H9 (cell line): ENCODE data around the gene SHANK3. TPM values are rescaled to one million over a fixed set of nuclear protein-coding genes. Genes with fewer than 3 reads are reported as not detected.

Source experiments
- DNase-seq: peaks from one replicate; pipeline ENCODE4 v3.0.0-alpha.2; 2017
- H2AFZ ChIP-seq: one replicate; pipeline ENCODE4 v1.6.1; 2013; ENCODE audit warnings: mild to moderate bottlenecking, low read length, control low read depth, moderate library complexity
- H2AK5ac ChIP-seq: 2 replicates; pipeline ENCODE4 v1.6.1; 2013; ENCODE audit warnings: low read length, control low read depth, mixed read lengths; ENCODE audit not compliant: insufficient read length
- H2BK120ac ChIP-seq: one replicate; pipeline ENCODE4 v1.6.1; 2013; ENCODE audit warnings: low read depth, mild to moderate bottlenecking, low read length, control low read depth, inconsistent platforms; ENCODE audit not compliant: poor library complexity, severe bottlenecking
- H2BK12ac ChIP-seq: 2 replicates; pipeline ENCODE4 v1.6.1; 2013; ENCODE audit warnings: low read length, control low read depth, mixed read lengths, low read depth; ENCODE audit not compliant: insufficient read length
- H2BK15ac ChIP-seq: 2 replicates; pipeline ENCODE4 v1.6.1; 2013; ENCODE audit warnings: low read depth, low read length, control low read depth
- H2BK20ac ChIP-seq: one replicate; pipeline ENCODE4 v1.6.1; 2013; ENCODE audit warnings: low read depth, mild to moderate bottlenecking, low read length, control low read depth, inconsistent platforms; ENCODE audit not compliant: poor library complexity, severe bottlenecking
- H2BK5ac ChIP-seq: 2 replicates; pipeline ENCODE4 v1.6.1; 2013; ENCODE audit warnings: low read length, control low read depth, mixed read lengths; ENCODE audit not compliant: insufficient read length
- H3K14ac ChIP-seq: 2 replicates; pipeline ENCODE4 v1.6.1; 2013; ENCODE audit warnings: low read length, control low read depth; ENCODE audit not compliant: insufficient read depth
- H3K18ac ChIP-seq: 2 replicates; pipeline ENCODE4 v1.6.1; 2013; ENCODE audit warnings: low read depth, mild to moderate bottlenecking, mixed read lengths, low read length, control low read depth; ENCODE audit not compliant: insufficient read length
- H3K23ac ChIP-seq: 2 replicates; pipeline ENCODE4 v1.6.1; 2013; ENCODE audit warnings: low read length, control low read depth, mixed read lengths, low read depth; ENCODE audit not compliant: insufficient read length
- H3K23me2 ChIP-seq: 2 replicates; pipeline ENCODE4 v1.6.1; 2013; ENCODE audit warnings: low read depth, mild to moderate bottlenecking, mixed read lengths, low read length, control low read depth; ENCODE audit not compliant: insufficient read length, poor library complexity, severe bottlenecking
- H3K27ac ChIP-seq: 2 replicates; pipeline ENCODE4 v1.5.1; 2013; ENCODE audit warnings: low read length, control low read depth, mixed read lengths, low read depth; ENCODE audit not compliant: insufficient read length
- H3K27me3 ChIP-seq: 2 replicates; pipeline ENCODE4 v1.6.1; 2013; ENCODE audit warnings: low read length, control low read depth, inconsistent platforms; ENCODE audit not compliant: insufficient read depth
- H3K4ac ChIP-seq: 2 replicates; pipeline ENCODE4 v1.6.1; 2013; ENCODE audit warnings: low read depth, mild to moderate bottlenecking, control low read depth, inconsistent platforms, low read length, moderate library complexity
- H3K4me1 ChIP-seq: 2 replicates; pipeline ENCODE4 v1.6.1; 2013; ENCODE audit warnings: low read length, control low read depth, inconsistent platforms; ENCODE audit not compliant: insufficient read depth
- H3K4me2 ChIP-seq: 2 replicates; pipeline ENCODE4 v1.6.1; 2013; ENCODE audit warnings: low read length, control low read depth, mixed read lengths; ENCODE audit not compliant: insufficient read length, insufficient read depth
- H3K56ac ChIP-seq: 2 replicates; pipeline ENCODE4 v1.6.1; 2013; ENCODE audit warnings: low read depth, mild to moderate bottlenecking, mixed read lengths, low read length, control low read depth; ENCODE audit not compliant: insufficient read length
- H3K79me1 ChIP-seq: 2 replicates; pipeline ENCODE4 v1.6.1; 2013; ENCODE audit warnings: low read depth, mild to moderate bottlenecking, moderate library complexity, low read length, control low read depth, inconsistent platforms; ENCODE audit not compliant: insufficient read depth, poor library complexity, severe bottlenecking
- H3K79me2 ChIP-seq: 2 replicates; pipeline ENCODE4 v1.6.1; 2013; ENCODE audit warnings: low read length, control low read depth, inconsistent platforms; ENCODE audit not compliant: insufficient read depth
- H3K9ac ChIP-seq: 2 replicates; pipeline ENCODE4 v1.6.1; 2013; ENCODE audit warnings: low read length, control low read depth, mixed read lengths; ENCODE audit not compliant: insufficient read length; ENCODE audit errors: extremely low read depth
- H3K9me3 ChIP-seq: one replicate; pipeline ENCODE4 v1.6.1; 2013; ENCODE audit warnings: low read depth, low read length, inconsistent platforms; ENCODE audit not compliant: control insufficient read depth
- H3T11ph ChIP-seq: one replicate; pipeline ENCODE4 v1.6.1; 2013; ENCODE audit warnings: mild to moderate bottlenecking, low read length, control low read depth, inconsistent platforms
- H4K20me1 ChIP-seq: one replicate; pipeline ENCODE4 v1.6.1; 2013; ENCODE audit not compliant: control insufficient read depth, insufficient read length, insufficient read depth
- H4K5ac ChIP-seq: 2 replicates; pipeline ENCODE4 v1.6.1; 2013; ENCODE audit warnings: low read depth, mild to moderate bottlenecking, mixed read lengths, low read length, control low read depth; ENCODE audit not compliant: insufficient read length
- H4K8ac ChIP-seq: replicated peaks from 2 replicates; pipeline ENCODE4 v1.6.1; 2013; ENCODE audit warnings: low read length, control low read depth, mixed read lengths, low read depth; ENCODE audit not compliant: insufficient read length
- H4K91ac ChIP-seq: 2 replicates; pipeline ENCODE4 v1.6.1; 2013; ENCODE audit warnings: low read depth, mild to moderate bottlenecking, moderate library complexity, mixed read lengths, low read length, control low read depth; ENCODE audit not compliant: insufficient read length
- H3K27ac Mint-ChIP-seq, 3 experiments: 2 replicates in 2 of 3; 3 replicates in 1 of 3; pipeline ENCODE4 v1.8.0; 2020 to 2021; ENCODE audit warnings: mixed read lengths in 3 of 3, mild to moderate bottlenecking in 1 of 3, moderate library complexity in 1 of 3
- H3K27me3 Mint-ChIP-seq: 2 replicates; pipeline ENCODE4 v1.8.0; 2021; ENCODE audit warnings: low read depth, mild to moderate bottlenecking, moderate library complexity, mixed read lengths
- H3K36me3 Mint-ChIP-seq, 3 experiments: 2 replicates in 2 of 3; 3 replicates in 1 of 3; pipeline ENCODE4 v1.8.0; 2020 to 2021; ENCODE audit warnings: low read depth in 3 of 3, mixed read lengths in 3 of 3; ENCODE audit not compliant: insufficient read depth in 1 of 3
- H3K4me1 Mint-ChIP-seq, 2 experiments: 2 replicates each; pipeline ENCODE4 v1.8.0; 2020; ENCODE audit warnings: mixed read lengths in 2 of 2
- H3K4me3 Mint-ChIP-seq, 2 experiments: 2 replicates in 1 of 2; 3 replicates in 1 of 2; pipeline ENCODE4 v1.8.0; 2020 to 2021; ENCODE audit warnings: mild to moderate bottlenecking in 2 of 2, mixed read lengths in 2 of 2, moderate library complexity in 1 of 2
- H3K9me3 Mint-ChIP-seq, 2 experiments: 2 replicates in 1 of 2; 3 replicates in 1 of 2; pipeline ENCODE4 v1.8.0; 2020; ENCODE audit warnings: mild to moderate bottlenecking in 2 of 2, mixed read lengths in 2 of 2, moderate library complexity in 1 of 2
- CTCF ChIP-seq: fragments of 200-600 bp; sonication (generic); conservative IDR thresholded peaks from 3 replicates; pipeline ENCODE4 v1.8.0; 2021; ENCODE audit warnings: antibody characterized with exemption, mild to moderate bottlenecking
- WGBS: extraction: QIAGEN DNeasy Blood & Tissue Kit; methylation state at CpG from one replicate; pipeline ENCODE4 v1.1.7; 2013; ENCODE audit warnings: missing lambda C conversion rate, low lambda C conversion rate, mixed read lengths; ENCODE audit not compliant: insufficient read length; ENCODE audit errors: extremely low coverage; 5-methylcytosine and 5-hydroxymethylcytosine counted together
- total RNA-seq: library from RNA; stranded (reverse); gene quantifications from 2 replicates; pipeline ENCODE4 v1.2.1, GENCODE V29; 2021

The SHANK3 gene
- total RNA-seq, 1 experiment from 2014 or later, result 8.7 TPM

DNA sequence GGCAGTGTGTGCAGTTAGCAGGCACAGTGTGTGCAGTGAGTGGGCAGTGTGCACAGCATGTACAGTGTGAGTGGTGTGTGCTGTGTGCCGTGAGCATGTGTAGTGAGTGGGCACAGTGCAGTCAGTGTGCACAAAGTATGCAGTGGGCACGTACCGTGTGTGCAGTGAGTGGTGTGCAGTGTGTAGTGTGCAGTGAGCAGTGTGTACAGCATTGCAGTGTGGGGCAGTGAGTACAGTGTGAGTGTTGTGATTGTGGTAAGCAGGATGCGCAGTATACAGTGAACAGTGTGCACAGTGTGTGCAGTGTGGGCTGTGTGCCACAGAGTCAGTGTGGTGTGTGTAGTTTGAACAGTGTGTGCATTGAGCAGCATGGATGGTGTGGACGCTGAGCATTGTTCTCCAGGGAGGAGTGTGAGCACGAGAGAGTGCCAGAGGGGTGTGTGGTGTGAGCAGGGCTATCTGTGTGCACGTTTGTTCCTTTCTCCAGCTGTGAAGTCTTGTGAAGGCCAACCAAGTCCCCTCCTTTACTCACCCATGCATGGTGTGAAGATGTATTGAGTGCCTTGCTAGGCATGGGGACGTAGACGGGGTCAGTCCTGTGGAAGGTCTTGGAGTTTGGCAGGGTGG is 3.0 kb downstream of the SHANK3 start:
- H3K4ac ChIP-seq, result no peak overlapping the region
- no CpG with 5 or more reads among the region's 9 CpGs for WGBS
- no peak overlapping the region for H2BK5ac ChIP-seq
- Mint-ChIP-seq H3K4me3 (peak overlapping the region; percentile 68 to 77), H3K36me3 (peaks cover 3 to 12% (median 9%) of the 10 kb centered on the region in 3 experiments; a peak in 5 of 7 replicates), H3K4me1 (peaks cover 16 to 32% of the 10 kb centered on the region in 2 experiments), H3K9me3 (0 out of 5 replicates have a peak, but pooled peaks cover 0 to 2% of the 10 kb centered on the region in 2 experiments), H3K27me3 (peaks cover 51% of the 10 kb centered on the region), H3K27ac (no peak overlapping the region)
- H3K79me2 ChIP-seq, result no peaks in the 10 kb centered on the region
- H3K14ac ChIP-seq, result no peak overlapping the region
- H3K79me1 ChIP-seq, result no peaks in the 10 kb centered on the region
- no peak overlapping the region for H3K18ac ChIP-seq
- no peaks in the 10 kb centered on the region for H3K9me3 ChIP-seq
- H3K56ac ChIP-seq, result no peak overlapping the region
- no peak overlapping the region for H3K9ac ChIP-seq
- no peak for TF ChIP-seq CTCF
- no peaks in the 10 kb centered on the region; the same call in 1 of the 2 replicates for H3K4me1 ChIP-seq
- no peak overlapping the region for H2BK120ac ChIP-seq
- peak overlapping the region; percentile 33 for H3K4me2 ChIP-seq
- H3K27ac ChIP-seq, result no peak overlapping the region
- no peak overlapping the region for H3T11ph ChIP-seq
- H2AK5ac ChIP-seq, result no peak overlapping the region
- H3K27me3 ChIP-seq, result peaks cover 6% of the 10 kb centered on the region; the same call in 1 of the 2 replicates
- no peak overlapping the region for H4K91ac ChIP-seq
- H4K5ac ChIP-seq, result no peak overlapping the region
- H2BK12ac ChIP-seq, result no peak overlapping the region
- H3K23me2 ChIP-seq, result peaks cover 8% of the 10 kb centered on the region
- H2BK20ac ChIP-seq, result no peak overlapping the region
- H2BK15ac ChIP-seq, result no peak overlapping the region
- no peaks in the 10 kb centered on the region for H4K20me1 ChIP-seq
- peak overlapping the region; percentile 2 for H3K23ac ChIP-seq
- no peak overlapping the region for H2AFZ ChIP-seq
- no peak for DNase-seq
- H4K8ac ChIP-seq, result no peak overlapping the region
